K562 (cell line): ENCODE results near the gene DEPDC4. TPM values are rescaled to one million over a fixed set of nuclear protein-coding genes. Genes with fewer than 3 reads are reported as not detected.

Experiments
- polyA plus RNA-seq, 8 experiments: library from polyadenylated mRNA; depleted of rRNA in 4 of 8; stranded (reverse) in 5 of 8; unstranded in 3 of 8; fragments of >200 nt; fragmentation: Nextera tagmentation in 2 of 8; fragmentation: Illumina TruSeq in 1 of 8; extraction: Ambion mirVana in 2 of 8; extraction: Trizol in 1 of 8; gene quantifications; 2 replicates each; pipeline versions ENCODE4 v1.2.1 to v1.2.3, GENCODE V29; 2011 to 2014; ENCODE audit warnings: inconsistent platforms in 1 of 8, missing spikeins in 1 of 8
- small RNA-seq: library from RNA; depleted of rRNA; stranded (forward); fragments of <200 nt; gene quantifications from one replicate; pipeline ENCODE3, GENCODE V24; 2014
- total RNA-seq, 7 experiments: library from RNA; depleted of rRNA in 6 of 7; stranded (reverse); fragments of >200 nt in 6 of 7; fragmentation: Illumina TruSeq in 2 of 7; extraction: Trizol in 2 of 7; gene quantifications; 2 replicates each; pipeline versions ENCODE4 v1.2.1 to v1.2.3, GENCODE V29; 2011 to 2021; ENCODE audit warnings: low replicate concordance in 1 of 7

Gene DEPDC4
- total and polyA plus RNA-seq, 9 of the 15 experiments (the other 6 are each of a cell fraction or from before 2014, with no cell fraction given) = 3.6 to 13.2 (median 7.4) TPM

Small RNAs within 50 kb of the gene (small RNA-seq; reads per million reads assigned to genes)
- gene RF00019 = not detected

Other genes starting within 250 kb of the DEPDC4 start
- 14.8 and 15.5 TPM in 2 replicates for gene BLTP3B, start 124.2 kb downstream of the DEPDC4 start, total RNA-seq (2014; rRNA removed)
- 25.5 and 25.6 TPM in 2 replicates for gene BLTP3B, start 124.2 kb downstream of the DEPDC4 start, total RNA-seq (2014; rRNA removed; fragmentation: Illumina TruSeq; extraction: Trizol)
- 24.7 and 27.4 TPM in 2 replicates for gene BLTP3B, start 124.2 kb downstream of the DEPDC4 start, total RNA-seq (2015; rRNA removed; fragmentation: Illumina TruSeq; extraction: Trizol)
- 17.9 and 19.7 TPM in 2 replicates for gene BLTP3B, start 124.2 kb downstream of the DEPDC4 start, total RNA-seq (2021)
- 15.0 and 20.1 TPM in 2 replicates for gene BLTP3B, start 124.2 kb downstream of the DEPDC4 start, polyA plus RNA-seq (2011; rRNA removed)
- gene BLTP3B, start 124.2 kb downstream of the DEPDC4 start, polyA plus RNA-seq (2014; fragmentation: Illumina TruSeq; extraction: Trizol) = 15.6 and 20.5 TPM in 2 replicates
- gene BLTP3B, start 124.2 kb downstream of the DEPDC4 start, polyA plus RNA-seq (2014; fragmentation: Nextera tagmentation; extraction: Ambion mirVana) = 1 to 10 TPM; 3.9 to 5.0 TPM
- gene BLTP3B, start 124.2 kb downstream of the DEPDC4 start, polyA plus RNA-seq (2014; rRNA removed) = 10.8 TPM in 2 replicates
- gene ACTR6, start 66.3 kb downstream of the DEPDC4 start, total RNA-seq (2014; rRNA removed) = 25.7 and 26.1 TPM in 2 replicates
- 88.6 and 117 TPM in 2 replicates for gene ACTR6, start 66.3 kb downstream of the DEPDC4 start, total RNA-seq (2014; rRNA removed; fragmentation: Illumina TruSeq; extraction: Trizol)
- gene ACTR6, start 66.3 kb downstream of the DEPDC4 start, total RNA-seq (2015; rRNA removed; fragmentation: Illumina TruSeq; extraction: Trizol) = 42.9 and 49.0 TPM in 2 replicates
- gene ACTR6, start 66.3 kb downstream of the DEPDC4 start, total RNA-seq (2021) = 67.4 and 74.5 TPM in 2 replicates
- 87.2 and 102 TPM in 2 replicates for gene ACTR6, start 66.3 kb downstream of the DEPDC4 start, polyA plus RNA-seq (2011; rRNA removed)
- 58.4 and 70.9 TPM in 2 replicates for gene ACTR6, start 66.3 kb downstream of the DEPDC4 start, polyA plus RNA-seq (2014; fragmentation: Illumina TruSeq; extraction: Trizol)
- 100 to 1,000 TPM in 1 of 2 experiments, 10 to 100 TPM in 1; 99.8 to 109 TPM for gene ACTR6, start 66.3 kb downstream of the DEPDC4 start, polyA plus RNA-seq (2014; fragmentation: Nextera tagmentation; extraction: Ambion mirVana)
- gene ACTR6, start 66.3 kb downstream of the DEPDC4 start, polyA plus RNA-seq (2014; rRNA removed) = 42.9 and 44.9 TPM in 2 replicates
- 27.3 and 28.2 TPM in 2 replicates for gene SCYL2, start 98 bp upstream of the DEPDC4 start, total RNA-seq (2014; rRNA removed)
- gene SCYL2, start 98 bp upstream of the DEPDC4 start, total RNA-seq (2014; rRNA removed; fragmentation: Illumina TruSeq; extraction: Trizol) = 46.9 and 53.9 TPM in 2 replicates
- gene SCYL2, start 98 bp upstream of the DEPDC4 start, total RNA-seq (2015; rRNA removed; fragmentation: Illumina TruSeq; extraction: Trizol) = 42.3 and 49.0 TPM in 2 replicates
- gene SCYL2, start 98 bp upstream of the DEPDC4 start, total RNA-seq (2021) = 35.2 and 39.1 TPM in 2 replicates
- 24.4 and 32.9 TPM in 2 replicates for gene SCYL2, start 98 bp upstream of the DEPDC4 start, polyA plus RNA-seq (2011; rRNA removed)
- gene SCYL2, start 98 bp upstream of the DEPDC4 start, polyA plus RNA-seq (2014; fragmentation: Illumina TruSeq; extraction: Trizol) = 33.9 and 39.8 TPM in 2 replicates
- gene SCYL2, start 98 bp upstream of the DEPDC4 start, polyA plus RNA-seq (2014; fragmentation: Nextera tagmentation; extraction: Ambion mirVana) = 10 to 100 TPM in 1 of 2 experiments, 1 to 10 TPM in 1; 9.9 to 11.8 TPM
- 18.5 and 18.7 TPM in 2 replicates for gene SCYL2, start 98 bp upstream of the DEPDC4 start, polyA plus RNA-seq (2014; rRNA removed)
- not detected in 2 replicates for gene SLC17A8, start 90.0 kb upstream of the DEPDC4 start, total RNA-seq (2014; rRNA removed)
- not detected in 2 replicates for gene SLC17A8, start 90.0 kb upstream of the DEPDC4 start, total RNA-seq (2014; rRNA removed; fragmentation: Illumina TruSeq; extraction: Trizol)
- not detected in 2 replicates for gene SLC17A8, start 90.0 kb upstream of the DEPDC4 start, total RNA-seq (2015; rRNA removed; fragmentation: Illumina TruSeq; extraction: Trizol)
- gene SLC17A8, start 90.0 kb upstream of the DEPDC4 start, total RNA-seq (2021) = not detected in 2 replicates
- gene SLC17A8, start 90.0 kb upstream of the DEPDC4 start, polyA plus RNA-seq (2011; rRNA removed) = not detected in 2 replicates
- not detected in 2 replicates for gene SLC17A8, start 90.0 kb upstream of the DEPDC4 start, polyA plus RNA-seq (2014; fragmentation: Illumina TruSeq; extraction: Trizol)
- gene SLC17A8, start 90.0 kb upstream of the DEPDC4 start, polyA plus RNA-seq (2014; fragmentation: Nextera tagmentation; extraction: Ambion mirVana) = not detected
- gene SLC17A8, start 90.0 kb upstream of the DEPDC4 start, polyA plus RNA-seq (2014; rRNA removed) = 0.03 TPM in 1 of 2 replicates, not detected in the other
- gene NR1H4, start 206.8 kb upstream of the DEPDC4 start, total RNA-seq (2014; rRNA removed) = not detected in 2 replicates
- gene NR1H4, start 206.8 kb upstream of the DEPDC4 start, total RNA-seq (2014; rRNA removed; fragmentation: Illumina TruSeq; extraction: Trizol) = not detected in 2 replicates
- gene NR1H4, start 206.8 kb upstream of the DEPDC4 start, total RNA-seq (2015; rRNA removed; fragmentation: Illumina TruSeq; extraction: Trizol) = not detected in 2 replicates
- 0.11 TPM in 1 of 2 replicates, not detected in the other for gene NR1H4, start 206.8 kb upstream of the DEPDC4 start, total RNA-seq (2021)
- gene NR1H4, start 206.8 kb upstream of the DEPDC4 start, polyA plus RNA-seq (2011; rRNA removed) = not detected in 2 replicates
- gene NR1H4, start 206.8 kb upstream of the DEPDC4 start, polyA plus RNA-seq (2014; fragmentation: Illumina TruSeq; extraction: Trizol) = not detected in 2 replicates
- under 1 TPM in 1 of 2 experiments, not detected in 1; 0.03 TPM for gene NR1H4, start 206.8 kb upstream of the DEPDC4 start, polyA plus RNA-seq (2014; fragmentation: Nextera tagmentation; extraction: Ambion mirVana)
- gene NR1H4, start 206.8 kb upstream of the DEPDC4 start, polyA plus RNA-seq (2014; rRNA removed) = not detected in 2 replicates